H1 (cell line): ENCODE data around the gene MIDN. TPM values are rescaled to one million over a fixed set of nuclear protein-coding genes. Genes with fewer than 3 reads are reported as not detected.

ENCODE experiments used
- CTCF ChIA-PET: fragments of 300-600 bp; sonication (Branson Sonifier 250); formaldehyde crosslinking; loops from one replicate; lab custom pipeline; 2021; ENCODE audit not compliant: partially characterized antibody; lab: Charles Lee
- POLR2A ChIA-PET: fragments of 300-600 bp; sonication (Branson Sonifier 250); formaldehyde crosslinking; loops from one replicate; lab custom pipeline; 2021; ENCODE audit warnings: inconsistent platforms; ENCODE audit not compliant: partially characterized antibody; lab: Charles Lee
- DNase-seq, 2 experiments: peaks; one replicate each; pipeline versions ENCODE4 v3.0.0 to v3.0.0-alpha.2; 2010 to 2022; ENCODE audit warnings: low spot score in 2 of 2, low read depth in 1 of 2, mixed read lengths in 1 of 2
- FAIRE-seq: peaks from 2 replicates; lab custom pipeline; 2011; peaks lifted over from hg19 to GRCh38; lab: Jason Lieb, UNC
- H2AFZ ChIP-seq: 2 replicates; pipeline ENCODE4 v1.8.1; 2012; ENCODE audit warnings: low read length, inconsistent platforms
- H2AK5ac ChIP-seq: 2 replicates; pipeline ENCODE4 v1.6.1; 2013; ENCODE audit warnings: low read depth, low read length
- H2BK120ac ChIP-seq: replicated peaks from 2 replicates; pipeline ENCODE3; 2013; ENCODE audit warnings: low read depth, low read length, inconsistent platforms
- H2BK12ac ChIP-seq: 2 replicates; pipeline ENCODE4 v1.6.1; 2013; ENCODE audit warnings: low read depth, low read length
- H2BK15ac ChIP-seq: 2 replicates; pipeline ENCODE4 v1.6.1; 2013; ENCODE audit warnings: low read length
- H2BK20ac ChIP-seq: 2 replicates; pipeline ENCODE4 v1.6.1; 2013; ENCODE audit warnings: low read length
- H2BK5ac ChIP-seq: 2 replicates; pipeline ENCODE4 v1.6.1; 2013; ENCODE audit warnings: low read depth, low read length
- H3K14ac ChIP-seq: 2 replicates; pipeline ENCODE4 v1.6.1; 2013; ENCODE audit warnings: inconsistent platforms; ENCODE audit not compliant: insufficient read length
- H3K18ac ChIP-seq: 2 replicates; pipeline ENCODE4 v1.6.1; 2013; ENCODE audit warnings: low read length; ENCODE audit errors: extremely low read depth
- H3K23ac ChIP-seq: 2 replicates; pipeline ENCODE4 v1.6.1; 2013; ENCODE audit warnings: inconsistent platforms; ENCODE audit not compliant: insufficient read length
- H3K23me2 ChIP-seq: 2 replicates; pipeline ENCODE4 v1.6.1; 2013; ENCODE audit warnings: low read depth, low read length
- H3K27ac ChIP-seq: 2 replicates; pipeline ENCODE4 v1.6.1; 2011; ENCODE audit warnings: low read depth, low read length, inconsistent platforms
- H3K27me3 ChIP-seq, 4 experiments: replicated peaks in 1 of 4; 1 replicate in 1 of 4; 2 replicates in 3 of 4; pipeline versions ENCODE4 v1.6.1 to v1.8.1; 2011 to 2013; ENCODE audit warnings: low read length in 3 of 4, mild to moderate bottlenecking in 3 of 4, inconsistent platforms in 2 of 4, mixed read lengths in 2 of 4, moderate library complexity in 1 of 4; ENCODE audit not compliant: control insufficient read depth in 3 of 4, insufficient read depth in 3 of 4; ENCODE audit errors: extremely low read depth in 1 of 4
- H3K36me3 ChIP-seq, 4 experiments: 2 replicates each; pipeline versions ENCODE4 v1.6.1 to v1.8.1; 2011 to 2013; ENCODE audit warnings: mild to moderate bottlenecking in 4 of 4, low read length in 3 of 4, moderate library complexity in 2 of 4, control low read depth in 1 of 4, inconsistent platforms in 1 of 4; ENCODE audit not compliant: insufficient read depth in 4 of 4, control insufficient read depth in 2 of 4
- H3K4ac ChIP-seq: replicated peaks from 2 replicates; pipeline ENCODE3; 2013; ENCODE audit warnings: low read length, low read depth, mixed read lengths, inconsistent platforms; ENCODE audit not compliant: insufficient read length
- H3K4me1 ChIP-seq, 4 experiments: replicated peaks in 1 of 4; 1 replicate in 1 of 4; 2 replicates in 3 of 4; pipeline versions ENCODE4 v1.6.1 to v1.8.1; 2011 to 2013; ENCODE audit warnings: low read length in 3 of 4, inconsistent platforms in 2 of 4, mixed read lengths in 1 of 4; ENCODE audit not compliant: insufficient read depth in 4 of 4, control insufficient read depth in 3 of 4
- H3K4me2 ChIP-seq, 2 experiments: 2 replicates each; pipeline versions ENCODE4 v1.6.1 to v1.8.1; 2011 to 2013; ENCODE audit warnings: low read depth in 2 of 2, low read length in 2 of 2, control low read depth in 1 of 2, inconsistent platforms in 1 of 2, mild to moderate bottlenecking in 1 of 2; ENCODE audit not compliant: insufficient read depth in 1 of 2
- H3K4me3 ChIP-seq, 4 experiments: fragments of 200-600, 300-600 bp in 1 of 4; sonication (generic), shearing (Covaris generic), sonication (Bioruptor Twin) in 1 of 4; 2 replicates each; pipeline versions ENCODE4 v1.5.1 to v1.8.1; 2011 to 2016; ENCODE audit warnings: low read length in 4 of 4, low read depth in 3 of 4, control low read depth in 2 of 4, inconsistent platforms in 2 of 4, mild to moderate bottlenecking in 2 of 4, mixed read lengths in 1 of 4, moderate library complexity in 1 of 4; ENCODE audit not compliant: insufficient read depth in 2 of 4; ENCODE audit errors: extremely low read depth in 1 of 4
- H3K56ac ChIP-seq: replicated peaks from 2 replicates; pipeline ENCODE3; 2013; ENCODE audit warnings: low read depth, mild to moderate bottlenecking, mixed read lengths, low read length, inconsistent platforms; ENCODE audit not compliant: insufficient read length
- H3K79me1 ChIP-seq: 2 replicates; pipeline ENCODE4 v1.6.1; 2013; ENCODE audit warnings: low read depth, low read length, control low read depth
- H3K79me2 ChIP-seq, 2 experiments: 2 replicates each; pipeline versions ENCODE4 v1.6.1 to v1.8.1; 2012 to 2013; ENCODE audit warnings: low read length in 2 of 2, mild to moderate bottlenecking in 2 of 2, inconsistent platforms in 1 of 2; ENCODE audit not compliant: insufficient read depth in 2 of 2, control insufficient read depth in 1 of 2
- H3K9ac ChIP-seq, 4 experiments: replicated peaks in 1 of 4; 1 replicate in 1 of 4; 2 replicates in 3 of 4; pipeline versions ENCODE4 v1.6.1 to v1.8.1; 2011 to 2013; ENCODE audit warnings: low read depth in 3 of 4, low read length in 3 of 4, control low read depth in 2 of 4, mild to moderate bottlenecking in 2 of 4, moderate library complexity in 2 of 4, inconsistent platforms in 1 of 4; ENCODE audit errors: extremely low read depth in 1 of 4
- H3K9me3 ChIP-seq, 2 experiments: 2 replicates each; pipeline versions ENCODE4 v1.6.1 to v1.8.1; 2012 to 2013; ENCODE audit warnings: mild to moderate bottlenecking in 2 of 2, moderate library complexity in 2 of 2, control low read depth in 1 of 2, inconsistent platforms in 1 of 2, low read depth in 1 of 2, low read length in 1 of 2, mixed read lengths in 1 of 2; ENCODE audit not compliant: insufficient read depth in 2 of 2
- H4K20me1 ChIP-seq, 2 experiments: replicated peaks in 1 of 2; 2 replicates each; pipeline versions ENCODE3 to v1.8.1; 2011 to 2013; ENCODE audit warnings: inconsistent platforms in 2 of 2, low read length in 2 of 2, mild to moderate bottlenecking in 1 of 2; ENCODE audit not compliant: insufficient read depth in 2 of 2, control insufficient read depth in 1 of 2
- H4K5ac ChIP-seq: 2 replicates; pipeline ENCODE4 v1.6.1; 2013; ENCODE audit warnings: low read length, low read depth, mixed read lengths, inconsistent platforms; ENCODE audit not compliant: insufficient read length
- H4K8ac ChIP-seq: 2 replicates; pipeline ENCODE4 v1.8.0; 2013; ENCODE audit warnings: mild to moderate bottlenecking, moderate library complexity, low read length, inconsistent platforms; ENCODE audit not compliant: insufficient read depth; ENCODE audit errors: extremely low read depth
- H4K91ac ChIP-seq: replicated peaks from 2 replicates; pipeline ENCODE3; 2013; ENCODE audit warnings: low read length, mixed read lengths, inconsistent platforms; ENCODE audit not compliant: insufficient read length
- CHD1 ChIP-seq: IDR thresholded peaks from 2 replicates; pipeline ENCODE4 v1.6.1; 2012; ENCODE audit warnings: low read depth, low read length, improper control_type of control experiment
- HDAC6 ChIP-seq: IDR thresholded peaks from one replicate; pipeline ENCODE4 v1.7.1; 2012; ENCODE audit warnings: low read depth, mild to moderate bottlenecking, inconsistent platforms, low read length, moderate library complexity
- POLR2A ChIP-seq, 2 experiments: IDR thresholded peaks; 1 replicate in 1 of 2; 2 replicates in 1 of 2; pipeline ENCODE4 v1.6.1; 2011; ENCODE audit warnings: low read depth in 2 of 2, low read length in 2 of 2, mild to moderate bottlenecking in 2 of 2; ENCODE audit errors: control extremely low read depth in 1 of 2
- SIX5 ChIP-seq: IDR thresholded peaks from 2 replicates; pipeline ENCODE4 v1.6.1; 2011; ENCODE audit warnings: mild to moderate bottlenecking, low read depth, low read length
- TBP ChIP-seq: IDR thresholded peaks from 2 replicates; pipeline ENCODE4 v1.6.1; 2011; ENCODE audit warnings: low read depth, low read length, improper control_type of control experiment
- ZNF274 ChIP-seq: IDR thresholded peaks from 2 replicates; pipeline ENCODE4 v1.7.0; 2012; ENCODE audit warnings: low read length, borderline replicate concordance; ENCODE audit errors: extremely low read depth
- WGBS, 2 experiments: shearing (Covaris generic) in 1 of 2; methylation state at CpG; one replicate each; pipeline versions ENCODE4 v1.1.6 to v1.1.7; 2013 to 2015; ENCODE audit warnings: low lambda C conversion rate in 2 of 2, mixed read lengths in 2 of 2, inconsistent platforms in 1 of 2, low coverage in 1 of 2, missing lambda C conversion rate in 1 of 2; ENCODE audit not compliant: insufficient replicate concordance in 2 of 2, insufficient coverage in 1 of 2, insufficient read length in 1 of 2; ENCODE audit errors: extremely low coverage in 1 of 2, missing lambda C conversion rate in 1 of 2; 5-methylcytosine and 5-hydroxymethylcytosine counted together
- polyA plus RNA-seq, 7 experiments: library from polyadenylated mRNA; depleted of rRNA in 3 of 7; stranded (reverse) in 5 of 7; unstranded in 2 of 7; fragments of >200 nt in 5 of 7; fragments of 200-250 nt in 2 of 7; gene quantifications; 1 replicate in 5 of 7; 2 replicates in 1 of 7; 4 replicates in 1 of 7; pipeline versions ENCODE4 v1.2.1 to v1.2.3, GENCODE V29; 2011 to 2013; ENCODE audit warnings: missing spikeins in 2 of 7, mixed read lengths in 2 of 7
- total RNA-seq: library from RNA; stranded (reverse); fragmentation: NEBNext Ultra II Directional; extraction: Animal tissue kit (Norgen Biotek cat#: 25700); gene quantifications from 2 replicates; pipeline ENCODE4 v1.2.1, GENCODE V29; 2021
- TF ChIP-seq, protein P1 (sequence below): IDR thresholded peaks from 2 replicates; pipeline ENCODE4 v1.6.1; 2012; ENCODE audit warnings: low read length, inconsistent platforms

The MIDN gene
- total and polyA plus RNA-seq, 2 of the 8 experiments (the other 6 are each of a cell fraction or from before 2014, with no cell fraction given): 39.8 to 159 TPM

DNA sequence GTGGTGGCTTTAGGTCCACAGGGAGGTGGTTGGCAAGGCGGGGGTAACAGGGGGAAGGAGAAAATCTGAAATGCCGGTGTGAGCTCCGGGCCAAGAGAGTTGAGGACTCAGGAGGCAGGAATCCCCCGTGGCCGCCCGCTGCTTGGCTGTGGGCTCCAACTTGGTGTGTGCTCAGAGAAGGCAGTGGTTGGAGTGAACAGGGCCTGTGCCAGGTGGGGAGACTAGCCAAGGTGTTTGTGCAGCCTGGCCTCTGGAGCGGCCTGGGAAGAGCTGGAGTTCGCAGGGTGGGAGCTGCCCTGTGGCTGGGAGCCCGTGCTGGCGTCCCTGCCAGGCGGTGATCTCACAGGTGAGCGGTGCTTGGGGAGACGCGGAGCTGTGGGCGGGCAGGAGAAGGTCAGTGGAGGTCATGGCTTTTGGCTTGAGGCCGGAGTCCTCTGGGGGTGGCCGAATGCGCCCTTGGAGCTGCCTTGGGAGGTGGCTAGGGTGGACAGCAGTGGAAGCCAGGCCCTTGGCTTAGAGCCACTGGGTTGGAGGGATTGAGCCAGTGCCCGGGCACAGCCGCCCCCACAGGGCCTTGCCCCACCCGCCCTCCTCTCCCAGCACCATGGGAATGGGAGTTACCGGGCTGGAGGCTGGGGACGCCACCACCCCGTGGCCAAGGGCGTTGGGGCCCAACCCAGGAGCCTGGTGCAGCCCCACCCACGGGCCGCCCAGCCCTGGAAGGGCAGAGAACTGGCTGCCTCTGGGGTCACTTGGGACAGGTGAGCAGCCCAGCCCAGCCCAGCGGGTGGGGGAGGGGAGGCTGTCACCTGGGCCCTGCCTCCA lies 13.6 kb downstream of the MIDN start:
- Histone ChIP-seq H3K27me3 (peaks cover 0 to under 1% (median under 1%) of the 10 kb centered on the region in 4 experiments; a peak in 3 of 7 replicates), H3K23ac (no peak overlapping the region), H3K36me3 (peaks cover 0 to 15% (median 1%) of the 10 kb centered on the region in 4 experiments; a peak in 6 of 8 replicates), H3K27ac (peak overlapping the region; percentile 33; the same call in 1 of the 2 replicates), H3K4me1 (peaks cover 0 to 59% (median 40%) of the 10 kb centered on the region in 4 experiments; a peak in 6 of 7 replicates), H4K91ac (peak overlapping the region; percentile 52), H3K56ac (peak overlapping the region; percentile 59), H2BK20ac (0 out of 2 replicates have a peak overlapping the region, but pooled peaks have one; percentile 61), H2BK15ac (peak overlapping the region; percentile 99), H3K4me2 (peak overlapping the region; percentile 83 to 94), H3K79me1 (no peaks in the 10 kb centered on the region), H2AK5ac (peak overlapping the region; percentile 39; the same call in 1 of the 2 replicates), H2BK120ac (peak overlapping the region; percentile 92), H3K9me3 (no peaks in the 10 kb centered on the region), H2BK12ac (peak overlapping the region; percentile 96; the same call in 1 of the 2 replicates), H3K4me3 (peak overlapping the region; percentile 52 to 77 (median 64)), H3K79me2 (no peaks in the 10 kb centered on the region), H3K9ac (peak overlapping the region in 3 of 4 experiments; percentile 39 to 65 (median 59); a peak in 5 of 7 replicates), H3K23me2 (peaks cover 29% of the 10 kb centered on the region; the same call in 1 of the 2 replicates), H3K18ac (no peak overlapping the region; the same call in none of the 2 replicates), H2AFZ (no peak overlapping the region), H4K8ac (peak overlapping the region; percentile 45), H3K14ac (no peak overlapping the region), H4K20me1 (peaks cover 2 to 9% of the 10 kb centered on the region in 2 experiments), H2BK5ac (peak overlapping the region; percentile 88; the same call in 1 of the 2 replicates), H3K4ac (peak overlapping the region; percentile 55), H4K5ac (peak overlapping the region; percentile 32)
- 29% methylated on average over 18 of the region's 28 CpGs; no CpG with 5 or more reads in 1 of the 2 experiments for WGBS, 2 experiments
- POLR2A ChIA-PET: interaction anchor here (1.0 to 19.4 kb wide), 8 partner anchors 3 to 62 kb away, joined by 3 to 456 read pairs (median 167); partner anchors contain the start of genes ATP5F1D, CBARP, CIRBP and FAM174C
- TF ChIP-seq SIX5 (no peak), ZNF274 (no peak), HDAC6 (no peak), CHD1 (no peak), TBP (no peak), POLR2A (IDR thresholded peaks at IDR 0.05; ENCODE audit: control extremely low read depth in 1 of 2, low read depth in 2 of 2, low read length in 2 of 2) (peak in 1 of 2 experiments; percentile 16; a peak in 1 of 3 replicates)
- TF ChIP-seq, protein P1, sequence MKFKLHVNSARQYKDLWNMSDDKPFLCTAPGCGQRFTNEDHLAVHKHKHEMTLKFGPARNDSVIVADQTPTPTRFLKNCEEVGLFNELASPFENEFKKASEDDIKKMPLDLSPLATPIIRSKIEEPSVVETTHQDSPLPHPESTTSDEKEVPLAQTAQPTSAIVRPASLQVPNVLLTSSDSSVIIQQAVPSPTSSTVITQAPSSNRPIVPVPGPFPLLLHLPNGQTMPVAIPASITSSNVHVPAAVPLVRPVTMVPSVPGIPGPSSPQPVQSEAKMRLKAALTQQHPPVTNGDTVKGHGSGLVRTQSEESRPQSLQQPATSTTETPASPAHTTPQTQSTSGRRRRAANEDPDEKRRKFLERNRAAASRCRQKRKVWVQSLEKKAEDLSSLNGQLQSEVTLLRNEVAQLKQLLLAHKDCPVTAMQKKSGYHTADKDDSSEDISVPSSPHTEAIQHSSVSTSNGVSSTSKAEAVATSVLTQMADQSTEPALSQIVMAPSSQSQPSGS: no peak
- CTCF ChIA-PET: interaction anchor here (0.8 to 15.9 kb wide), 8 partner anchors 9 to 223 kb away, joined by 3 to 212 read pairs (median 3); partner anchors contain the start of gene ATP5F1D
- DNase-seq (no peak), FAIRE-seq (no peak)
